Mucosa of descending colon (tissue), 3 donors: Measurements from ENCODE around the gene GPR107. TPM values are rescaled to one million over a fixed set of nuclear protein-coding genes. Genes with fewer than 3 reads are reported as not detected.
A peak's percentile ranks its signal among the peaks of the same experiment; 100 is the strongest.
"Not testable (repeated sequence)": the region's sequence is repeated elsewhere in the genome, so short reads cannot be mapped to it uniquely, and the experiment has no call there.

Experiments used
- ATAC-seq: fragments of 200-7000 bp; cut with Tn5 transposase; one replicate; pipeline ENCODE4 v1.9.1; 2020; ENCODE audit warnings: mild to moderate bottlenecking, moderate library complexity
- DNase-seq, 3 donors: peaks; one replicate each; pipeline ENCODE4 v3.0.0-alpha.2; 2020
- H3K36me3 ChIP-seq: fragments of 200-600 bp; one replicate; pipeline ENCODE4 v1.8.0; 2021; ENCODE audit warnings: low read depth, mild to moderate bottlenecking
- H3K4me1 ChIP-seq: fragments of 200-600 bp; one replicate; pipeline ENCODE4 v1.8.0; 2021; ENCODE audit warnings: low read depth, mild to moderate bottlenecking
- H3K4me3 ChIP-seq: fragments of 200-600 bp; one replicate; pipeline ENCODE4 v1.8.0; 2021; ENCODE audit warnings: mild to moderate bottlenecking
- H3K9me3 ChIP-seq: fragments of 200-600 bp; one replicate; pipeline ENCODE4 v1.8.0; 2021; ENCODE audit warnings: mild to moderate bottlenecking
- intact Hi-C, 2 donors: fragments of 100-400 bp; cut with DNase I in 1 of 2; cut with micrococcal nuclease in 1 of 2; formaldehyde crosslinking; loops; one replicate each; pipeline versions ENCODE4 v1.11.0 to v1.11.1; 2022; cut with DNase I, micrococcal nuclease
- long read RNA-seq, 2 donors: library from polyadenylated mRNA; unstranded; transcript quantifications; one replicate each; pipeline ENCODE4 v2.0.0, GENCODE V29; 2019 to 2021
- total RNA-seq, 3 donors: library from RNA; stranded (reverse); fragmentation: NEBNext Ultra II Directional in 2 of 3; extraction: Animal tissue kit (Norgen Biotek cat#: 25700) in 2 of 3; gene quantifications; one replicate each; pipeline versions ENCODE4 v1.2.1 to v1.2.4, GENCODE V29; 2021 to 2023
- TF ChIP-seq, protein P1 (sequence below): fragments of 200-600 bp; IDR thresholded peaks from one replicate; pipeline ENCODE4 v1.8.0; 2022; ENCODE audit warnings: antibody characterized with exemption, mild to moderate bottlenecking
- donor health status: DM: no; HTN: no; CAD: no; lungs with moderate emphysema.
- donor health status: DM: no; HTN: no; CAD: no.
- donor health status: DM: no; HTN: yes; CAD: no.

Gene GPR107
- 10 to 100 TPM; 39.7 to 50.1 (median 49.1) TPM for total RNA-seq
- long read RNA-seq, donor 1, partial matches to known transcripts, result 0 of 2 reads
- long read RNA-seq, donor 1, other reads (novel, unspliced or antisense), result 2 of 2 reads
- long read RNA-seq, donor 2, partial matches to known transcripts, result 1 of 8 reads
- long read RNA-seq, donor 2, other reads (novel, unspliced or antisense), result 7 of 8 reads

DNA sequence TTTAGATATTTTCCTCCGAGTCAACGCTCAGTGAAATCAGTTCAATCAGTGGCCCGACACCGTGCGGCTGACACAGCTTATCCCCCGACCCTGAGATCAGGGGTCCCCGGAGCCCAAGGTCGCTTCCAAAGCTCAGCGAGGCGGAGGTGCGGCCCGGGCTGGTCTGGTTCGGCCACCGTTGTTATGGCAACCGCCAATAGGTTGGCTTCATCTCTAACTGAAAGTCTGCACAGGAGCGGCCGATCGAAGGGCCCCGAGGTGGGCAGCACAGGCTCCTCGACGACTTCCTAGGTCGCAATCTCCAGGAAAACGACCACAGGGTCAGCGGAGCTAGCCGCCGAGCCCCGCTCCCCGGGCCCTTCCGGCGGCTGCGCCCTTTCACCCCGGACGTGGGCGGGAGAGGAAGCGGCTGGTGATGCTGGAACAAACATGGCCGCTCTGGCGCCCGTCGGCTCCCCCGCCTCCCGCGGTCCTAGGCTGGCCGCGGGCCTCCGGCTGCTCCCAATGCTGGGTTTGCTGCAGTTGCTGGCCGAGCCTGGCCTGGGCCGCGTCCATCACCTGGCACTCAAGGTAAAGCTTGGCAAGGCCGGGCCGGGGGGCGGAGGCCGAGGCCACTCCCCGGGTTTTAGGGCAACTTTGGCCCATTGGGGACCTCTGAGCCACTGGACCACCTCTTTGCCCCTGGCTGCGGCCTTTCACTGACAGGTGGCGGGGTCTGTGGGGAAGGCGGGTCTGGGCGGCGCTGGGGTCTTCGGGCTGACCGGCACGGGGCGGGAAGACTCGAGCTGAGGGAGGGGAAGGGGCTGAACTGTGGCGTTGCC is at the start of gene GPR107:
Gene GPR107, plus strand, starts transcription at position 403 of the 821 bp plus-strand sequence. Its CDS starts 27 bp downstream, at position 430.
- H3K4me3 ChIP-seq, result peak within 1 kb of the TSS; percentile 94
- peaks cover 31% of the 10 kb centered on the region for H3K4me1 ChIP-seq
- peak; percentile 80 to 89 (median 88) for DNase-seq
- peak; percentile 97 for ATAC-seq
- intact Hi-C loops, result no loop called here
- TF ChIP-seq, protein P1, sequence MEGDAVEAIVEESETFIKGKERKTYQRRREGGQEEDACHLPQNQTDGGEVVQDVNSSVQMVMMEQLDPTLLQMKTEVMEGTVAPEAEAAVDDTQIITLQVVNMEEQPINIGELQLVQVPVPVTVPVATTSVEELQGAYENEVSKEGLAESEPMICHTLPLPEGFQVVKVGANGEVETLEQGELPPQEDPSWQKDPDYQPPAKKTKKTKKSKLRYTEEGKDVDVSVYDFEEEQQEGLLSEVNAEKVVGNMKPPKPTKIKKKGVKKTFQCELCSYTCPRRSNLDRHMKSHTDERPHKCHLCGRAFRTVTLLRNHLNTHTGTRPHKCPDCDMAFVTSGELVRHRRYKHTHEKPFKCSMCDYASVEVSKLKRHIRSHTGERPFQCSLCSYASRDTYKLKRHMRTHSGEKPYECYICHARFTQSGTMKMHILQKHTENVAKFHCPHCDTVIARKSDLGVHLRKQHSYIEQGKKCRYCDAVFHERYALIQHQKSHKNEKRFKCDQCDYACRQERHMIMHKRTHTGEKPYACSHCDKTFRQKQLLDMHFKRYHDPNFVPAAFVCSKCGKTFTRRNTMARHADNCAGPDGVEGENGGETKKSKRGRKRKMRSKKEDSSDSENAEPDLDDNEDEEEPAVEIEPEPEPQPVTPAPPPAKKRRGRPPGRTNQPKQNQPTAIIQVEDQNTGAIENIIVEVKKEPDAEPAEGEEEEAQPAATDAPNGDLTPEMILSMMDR, result no peak
- no peaks in the 10 kb centered on the region for H3K9me3 ChIP-seq
- no peaks in the 10 kb centered on the region for H3K36me3 ChIP-seq

DNA sequence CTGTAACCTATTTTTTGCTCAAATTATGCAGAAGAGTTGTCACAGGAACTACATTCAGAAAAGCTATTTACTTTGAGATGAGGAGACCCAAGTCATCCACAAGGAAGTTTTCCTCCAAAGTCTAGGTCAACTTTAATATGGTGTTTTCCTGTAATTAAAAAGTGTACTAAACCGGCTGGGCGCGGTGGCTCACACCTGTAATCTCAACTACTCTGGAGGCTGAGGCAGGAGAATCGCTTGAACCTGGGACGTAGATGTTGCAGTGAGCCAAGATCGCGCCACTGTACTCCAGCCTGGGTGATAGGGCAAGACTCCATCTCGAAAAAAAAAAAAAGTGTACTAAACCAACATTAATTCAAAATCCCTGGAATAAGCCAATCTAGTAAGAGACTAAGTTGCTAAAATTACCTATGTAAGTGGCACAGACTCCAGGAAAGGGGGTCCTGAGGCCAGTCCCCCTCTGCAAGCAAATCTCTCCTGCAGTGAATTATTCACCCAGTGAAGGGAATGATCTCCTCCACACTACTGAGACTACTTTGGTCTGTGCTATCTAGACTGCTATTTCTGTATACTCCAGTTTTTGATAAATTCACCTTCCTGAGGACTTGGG is 49.7 kb upstream of the GPR107 start:
- ATAC-seq (peak; percentile 88), DNase-seq (peak in 2 of 3 donors; percentile 65 to 73)
- intact Hi-C loops, result no loop called here
- Histone ChIP-seq H3K9me3 (no peaks in the 10 kb centered on the region), H3K4me3 (no peak overlapping the region), H3K36me3 (no peaks in the 10 kb centered on the region), H3K4me1 (peaks cover 16% of the 10 kb centered on the region)
- TF ChIP-seq, protein P1, result no peak

DNA sequence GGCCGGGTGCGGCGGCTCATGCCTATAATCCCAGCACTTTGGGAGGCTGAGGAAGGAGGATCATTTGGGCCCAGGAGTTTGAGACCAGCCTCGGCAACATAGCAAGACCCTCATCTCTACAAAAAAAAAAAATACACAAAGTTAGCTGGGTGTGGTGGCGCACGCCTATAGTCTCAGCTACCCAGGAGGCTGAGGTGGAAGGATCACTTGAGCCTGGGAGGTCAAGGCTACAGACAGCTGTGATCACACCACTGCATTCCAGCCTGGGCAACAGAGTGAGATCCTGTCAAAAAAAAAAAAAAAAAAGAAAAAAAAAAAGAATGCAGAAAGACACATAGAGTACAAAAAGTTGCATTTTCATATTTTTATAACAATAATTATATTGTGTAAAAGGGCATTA is 46.8 kb upstream of the GPR107 start:
- intact Hi-C loops, H3K4me3 ChIP-seq, DNase-seq, H3K9me3 ChIP-seq, H3K36me3 ChIP-seq, ATAC-seq: not testable (repeated sequence)
- H3K4me1 ChIP-seq, result peaks cover 16% of the 10 kb centered on the region

DNA sequence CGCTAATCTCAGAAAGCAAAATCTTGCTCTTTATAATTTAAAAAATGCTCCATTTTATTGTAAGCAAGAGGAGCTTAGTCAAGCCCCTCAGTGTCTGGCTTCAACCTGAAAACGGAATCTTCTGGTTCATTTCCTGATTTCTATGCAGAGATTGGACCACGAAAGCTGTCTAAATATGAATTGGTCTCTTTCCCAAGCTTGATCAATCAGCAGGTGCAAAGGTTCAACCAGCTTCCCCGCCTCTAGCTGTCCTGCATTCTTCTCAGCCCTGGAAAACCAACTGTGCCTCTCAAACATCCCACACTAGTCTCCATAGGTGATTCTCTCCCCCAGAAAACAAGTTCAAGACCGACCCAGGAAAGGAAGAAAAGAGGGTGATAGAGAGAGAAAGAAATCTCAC is 45.2 kb upstream of the GPR107 start:
- DNase-seq (no peak), ATAC-seq (no peak)
- Histone ChIP-seq H3K36me3 (no peaks in the 10 kb centered on the region), H3K9me3 (no peaks in the 10 kb centered on the region), H3K4me1 (peaks cover 12% of the 10 kb centered on the region), H3K4me3 (no peak overlapping the region)
- TF ChIP-seq, protein P1, result no peak
- intact Hi-C loops, result no loop called here

DNA sequence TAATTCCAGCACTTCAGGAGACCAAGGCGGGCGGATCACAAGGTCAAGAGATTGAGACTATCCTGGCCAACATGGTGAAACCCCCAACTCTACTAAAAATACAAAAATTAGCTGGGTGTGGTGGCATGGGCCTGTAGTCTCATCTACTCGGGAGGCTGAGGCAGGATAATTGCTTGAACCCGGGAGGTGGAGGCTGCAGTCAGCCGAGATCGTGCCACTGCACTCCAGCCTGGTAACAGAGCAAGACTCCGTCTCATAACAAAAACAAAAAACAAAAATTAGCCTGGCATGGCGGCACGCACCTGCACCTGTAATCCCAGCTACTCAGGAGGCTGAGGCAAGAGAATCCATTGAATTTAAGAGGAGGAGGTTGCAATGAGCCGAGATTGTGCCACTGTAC is 44.2 kb upstream of the GPR107 start:
- DNase-seq, ATAC-seq, H3K4me1 ChIP-seq, H3K9me3 ChIP-seq, H3K36me3 ChIP-seq, H3K4me3 ChIP-seq, intact Hi-C loops: not testable (repeated sequence)

- Histone ChIP-seq H3K9me3 (no peaks in the 10 kb centered on the region), H3K4me1 (no peaks in the 10 kb centered on the region), H3K36me3 (no peaks in the 10 kb centered on the region), H3K4me3 (no peak overlapping the region)
- no peak for DNase-seq
- TF ChIP-seq, protein P1, result no peak
- intact Hi-C loops, result no loop called here
- peak; percentile 27 for ATAC-seq
Measured at GRCh38 chr9:130010151-130010988, 43.3 kb upstream of the GPR107 start.
